G401.6 (cell line): ENCODE data around the gene BDH1.
"Not testable (repeated sequence)": the region's sequence is repeated elsewhere in the genome, so short reads cannot be mapped to it uniquely, and the experiment has no call there.

Source experiments
- FAIRE-seq: peaks from 2 replicates; lab custom pipeline; 2012; peaks lifted over from hg19 to GRCh38; lab: Jason Lieb, UNC

BDH1 gene

GRCh38 chr3:197577366-197578074 is 21.8 kb upstream of the BDH1 start:
- FAIRE-seq, result no peak

GRCh38 chr3:197576838-197577237 is 21.1 kb upstream of the BDH1 start:
- no peak for FAIRE-seq

GRCh38 chr3:197575362-197575761 is 19.6 kb upstream of the BDH1 start:
- FAIRE-seq, result no peak

GRCh38 chr3:197574396-197574991 is 18.7 kb upstream of the BDH1 start:
- FAIRE-seq, result not testable (repeated sequence)

GRCh38 chr3:197573048-197573767 is 17.4 kb upstream of the BDH1 start:
- FAIRE-seq, result no peak

- not testable (repeated sequence) for FAIRE-seq
Measured at GRCh38 chr3:197571880-197572172, 16.1 kb upstream of the BDH1 start.

- not testable (repeated sequence) for FAIRE-seq
Measured at GRCh38 chr3:197571074-197571879, 15.5 kb upstream of the BDH1 start.

- FAIRE-seq, result not testable (repeated sequence)
Measured at GRCh38 chr3:197569433-197569832, 13.7 kb upstream of the BDH1 start.

GRCh38 chr3:197567904-197568681 is 12.3 kb upstream of the BDH1 start:
- no peak for FAIRE-seq

- FAIRE-seq, result not testable (repeated sequence)
Measured at GRCh38 chr3:197566155-197566554, 10.4 kb upstream of the BDH1 start.

- no peak for FAIRE-seq
Measured at GRCh38 chr3:197564097-197564843, 8.5 kb upstream of the BDH1 start.

- no peak for FAIRE-seq
Measured at GRCh38 chr3:197562398-197563251, 6.9 kb upstream of the BDH1 start.

- FAIRE-seq, result no peak
Measured at GRCh38 chr3:197561926-197562325, 6.2 kb upstream of the BDH1 start.

- no peak for FAIRE-seq
Measured at GRCh38 chr3:197559651-197560050, 3.9 kb upstream of the BDH1 start.

GRCh38 chr3:197554562-197555280 is 1.0 kb downstream of the BDH1 start:
- FAIRE-seq, result no peak

GRCh38 chr3:197554196-197554561 is 1.6 kb downstream of the BDH1 start:
- FAIRE-seq, result no peak

- FAIRE-seq, result no peak
Measured at GRCh38 chr3:197552198-197552597, 3.6 kb downstream of the BDH1 start.

- no peak for FAIRE-seq
Measured at GRCh38 chr3:197550489-197550888, 5.3 kb downstream of the BDH1 start.

GRCh38 chr3:197549261-197549885 is 6.4 kb downstream of the BDH1 start:
- no peak for FAIRE-seq
